HG02763 (cell line): ENCODE results near the gene SORBS1.

Source experiments
- ATAC-seq: cut with Tn5 transposase; IDR thresholded peaks from one replicate; pipeline ENCODE4 v1.9.1; 2021; ENCODE audit warnings: mild to moderate bottlenecking, moderate library complexity; ENCODE audit not compliant: unreplicated experiment

SORBS1 gene

GRCh38 chr10:95279042-95279820, 281.9 kb downstream of the SORBS1 start:
- ATAC-seq: no peak

- no peak for ATAC-seq
Observed at GRCh38 chr10:95278061-95278988, 282.8 kb downstream of the SORBS1 start.

GRCh38 chr10:95277614-95278013, 283.6 kb downstream of the SORBS1 start:
- ATAC-seq: no peak

GRCh38 chr10:95277201-95277570, 284.0 kb downstream of the SORBS1 start:
- no peak for ATAC-seq

- no peak for ATAC-seq
Observed at GRCh38 chr10:95276367-95277200, 284.6 kb downstream of the SORBS1 start.

- no peak for ATAC-seq
Observed at GRCh38 chr10:95275726-95276366, 285.3 kb downstream of the SORBS1 start.

- no peak for ATAC-seq
Observed at GRCh38 chr10:95273393-95274312, 287.5 kb downstream of the SORBS1 start.

GRCh38 chr10:95268438-95268837, 292.7 kb downstream of the SORBS1 start:
- ATAC-seq: no peak

- ATAC-seq: no peak
Observed at GRCh38 chr10:95267251-95267650, 293.9 kb downstream of the SORBS1 start.

- peak; percentile 84 for ATAC-seq
Observed at GRCh38 chr10:95266674-95267095, 294.5 kb downstream of the SORBS1 start.

GRCh38 chr10:95265572-95265971, 295.6 kb downstream of the SORBS1 start:
- no peak for ATAC-seq

GRCh38 chr10:95264227-95265051, 296.7 kb downstream of the SORBS1 start:
- no peak for ATAC-seq

GRCh38 chr10:95263864-95264226, 297.3 kb downstream of the SORBS1 start:
- ATAC-seq: no peak

GRCh38 chr10:95262763-95263518, 298.2 kb downstream of the SORBS1 start:
- ATAC-seq: no peak

GRCh38 chr10:95261926-95262325, 299.2 kb downstream of the SORBS1 start:
- ATAC-seq: no peak
